Measurements from ENCODE around the gene NME7.
"Not testable (repeated sequence)": the region's sequence is repeated elsewhere in the genome, so short reads cannot be mapped to it uniquely, and the experiment has no call there.

NME7 gene

GRCh38 chr1:169367686-169368405 is at the start of gene NME7, which contains the start of gene BLZF1:
NME7 (minus strand) TSS chr1:169367797; CDS start chr1:169367710, 87 bp downstream.
BLZF1 (plus strand) TSS chr1:169368195; CDS start chr1:169369523, 1,328 bp downstream.
- peak; percentile 97 for DNase-seq (ENCODE audit: low spot score)

DNA sequence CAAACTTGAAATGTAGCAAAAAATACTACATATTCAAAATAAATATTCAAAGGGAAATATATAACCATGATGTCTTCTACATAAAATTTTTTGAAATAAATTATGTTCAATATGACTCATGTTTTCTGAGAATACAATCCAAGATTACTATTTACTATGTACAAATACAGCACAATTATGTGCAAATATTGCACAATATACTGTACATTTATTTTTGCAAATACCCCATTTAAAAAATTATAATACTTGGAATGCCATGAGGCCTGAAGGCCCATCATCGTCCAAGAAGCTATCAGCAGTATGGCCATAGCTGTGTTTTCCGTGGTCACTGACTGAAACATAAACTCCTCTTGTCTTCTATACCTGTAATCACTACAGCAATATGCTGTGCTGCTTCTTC is 47.4 kb upstream of the NME7 start:
- DNase-seq (ENCODE audit: low spot score) = no peak

GRCh38 chr1:169408340-169408739 is 40.7 kb upstream of the NME7 start:
- DNase-seq (ENCODE audit: low spot score) = not testable (repeated sequence)

- not testable (repeated sequence) for DNase-seq (ENCODE audit: low spot score)
Observed at GRCh38 chr1:169402578-169402977, 35.0 kb upstream of the NME7 start.

GRCh38 chr1:169395955-169396354 is 28.4 kb upstream of the NME7 start:
- no peak for DNase-seq (ENCODE audit: low spot score)

DNA sequence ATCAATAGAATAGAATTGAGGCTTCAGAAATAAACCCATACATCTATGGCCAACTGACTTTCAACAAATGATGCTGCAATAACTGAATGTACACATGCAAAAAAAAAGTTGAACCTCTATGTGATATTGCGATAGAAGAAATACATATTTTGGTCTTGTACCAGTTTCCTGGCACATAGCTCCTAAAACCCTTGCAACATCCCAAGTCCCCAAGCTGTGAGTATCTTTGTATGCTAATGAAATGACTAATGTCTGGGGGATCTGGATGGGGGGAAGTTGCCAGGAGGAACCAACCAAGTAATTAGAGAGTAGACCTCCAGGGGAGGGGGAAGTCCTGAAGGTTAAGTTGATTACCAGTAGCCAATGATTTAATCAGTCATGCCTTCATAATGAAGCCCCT is 24.8 kb upstream of the NME7 start:
- no peak for DNase-seq (ENCODE audit: low spot score)

DNA sequence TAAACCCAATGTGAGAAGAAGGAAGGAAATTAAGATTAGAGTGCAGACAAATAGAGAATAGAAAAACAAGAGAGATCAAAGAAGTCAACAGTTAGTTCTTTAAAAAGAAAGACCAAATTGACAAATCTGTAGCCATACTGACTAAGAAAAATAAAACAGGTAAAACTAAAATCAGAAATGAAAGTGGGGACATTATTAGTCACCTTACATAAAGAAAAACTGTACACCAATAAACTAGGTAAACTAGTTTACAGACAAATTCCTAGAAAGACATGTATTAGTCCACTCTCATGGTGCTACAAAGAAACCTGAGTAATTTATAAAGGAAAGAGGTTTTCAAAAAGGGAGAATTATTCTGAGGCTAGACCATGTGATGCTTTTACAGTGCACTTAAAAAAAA is 22.7 kb upstream of the NME7 start:
- DNase-seq (ENCODE audit: low spot score) = no peak

DNA sequence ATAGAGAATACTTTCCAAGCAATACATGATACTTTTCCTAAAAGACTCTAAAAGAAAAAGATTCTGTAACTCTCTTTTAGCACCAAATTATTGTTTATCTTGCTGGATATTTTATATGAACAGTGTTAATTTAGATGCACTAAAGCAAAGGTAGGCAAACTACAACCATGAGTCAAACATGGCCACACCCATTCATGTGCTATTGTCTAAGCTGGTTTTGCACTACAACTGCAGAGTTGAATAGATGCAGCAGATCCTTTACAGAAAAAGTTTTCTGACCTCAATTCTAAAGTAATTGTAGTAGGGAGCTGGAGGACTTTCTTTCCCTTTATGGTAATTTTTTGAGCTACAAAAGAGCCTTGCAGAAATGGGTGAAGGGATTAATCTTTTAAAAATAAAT is 19.8 kb upstream of the NME7 start:
- DNase-seq (ENCODE audit: low spot score) = no peak

GRCh38 chr1:169383449-169383848 is 15.9 kb upstream of the NME7 start:
- DNase-seq (ENCODE audit: low spot score) = no peak

DNA sequence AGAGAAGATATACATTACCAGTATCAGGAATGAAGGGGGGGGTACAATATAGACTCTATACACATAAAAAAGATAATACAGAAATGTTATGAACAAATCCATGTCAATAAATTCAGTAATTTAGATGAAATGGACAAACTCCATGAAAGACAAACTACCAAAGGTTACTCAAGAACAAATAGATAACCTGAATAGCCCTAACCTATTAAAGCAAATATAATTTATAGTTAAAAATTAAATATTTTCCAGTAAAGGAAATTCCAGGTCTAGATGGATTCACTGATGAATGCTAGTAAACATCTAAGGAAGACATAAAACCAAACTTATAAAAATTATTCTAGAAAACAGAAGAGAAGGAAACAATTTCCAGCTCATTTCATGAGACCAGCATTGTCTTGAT is 13.6 kb upstream of the NME7 start:
- DNase-seq (ENCODE audit: low spot score) = no peak

GRCh38 chr1:169371404-169371803 is 3.8 kb upstream of the NME7 start:
- peak; percentile 7 for DNase-seq (ENCODE audit: low spot score)

- DNase-seq (ENCODE audit: low spot score) = peak; percentile 48
Observed at GRCh38 chr1:169368406-169368769, 791 bp upstream of the NME7 start.

DNA sequence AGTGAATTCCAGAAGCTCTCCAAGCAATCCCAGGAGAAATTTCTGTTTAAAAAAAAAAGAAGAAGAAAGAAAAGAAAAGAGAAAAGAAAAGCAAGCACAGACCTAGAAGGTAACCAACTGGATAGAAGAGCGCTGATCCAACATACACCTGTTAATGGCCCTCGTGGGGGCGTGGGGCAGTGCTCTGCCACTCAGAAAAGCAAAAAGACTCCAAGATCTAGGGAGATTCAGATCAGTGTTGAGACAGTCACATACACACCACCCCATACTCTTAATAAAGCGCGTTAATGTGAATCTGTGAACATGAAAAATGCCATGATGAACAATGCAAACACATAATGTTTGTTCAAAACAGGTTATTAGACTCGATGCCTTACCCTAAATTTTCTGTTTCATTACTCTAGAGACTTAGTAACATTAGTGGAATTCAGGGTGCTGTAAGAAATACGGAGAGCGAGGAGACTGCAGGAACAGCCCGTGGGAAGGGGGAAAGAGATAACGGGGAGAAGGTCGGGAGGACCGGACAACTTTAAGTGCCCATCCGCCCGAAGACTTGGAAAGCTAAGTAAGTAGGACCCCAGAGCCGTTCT is 406 bp downstream of the NME7 start:
- DNase-seq (ENCODE audit: low spot score) = no peak

DNA sequence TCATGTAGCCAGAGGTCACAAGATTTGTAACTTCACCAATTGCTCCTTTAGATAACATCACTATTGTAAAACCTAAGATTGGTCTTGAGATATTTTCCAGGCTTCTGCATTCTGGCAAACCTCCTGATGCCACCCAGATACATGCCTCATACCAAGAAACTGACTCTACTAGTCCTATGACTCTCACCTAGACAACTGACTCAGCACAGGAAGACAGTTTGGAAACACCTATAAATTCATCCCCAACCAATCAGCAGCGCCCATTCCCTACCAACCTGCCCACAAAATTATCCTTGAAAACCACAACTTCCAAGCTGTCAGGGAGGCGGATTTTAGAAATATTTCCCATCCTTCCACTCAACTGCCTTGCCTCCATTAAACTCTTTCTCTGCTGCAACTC is 2.6 kb downstream of the NME7 start:
- no peak for DNase-seq (ENCODE audit: low spot score)

DNA sequence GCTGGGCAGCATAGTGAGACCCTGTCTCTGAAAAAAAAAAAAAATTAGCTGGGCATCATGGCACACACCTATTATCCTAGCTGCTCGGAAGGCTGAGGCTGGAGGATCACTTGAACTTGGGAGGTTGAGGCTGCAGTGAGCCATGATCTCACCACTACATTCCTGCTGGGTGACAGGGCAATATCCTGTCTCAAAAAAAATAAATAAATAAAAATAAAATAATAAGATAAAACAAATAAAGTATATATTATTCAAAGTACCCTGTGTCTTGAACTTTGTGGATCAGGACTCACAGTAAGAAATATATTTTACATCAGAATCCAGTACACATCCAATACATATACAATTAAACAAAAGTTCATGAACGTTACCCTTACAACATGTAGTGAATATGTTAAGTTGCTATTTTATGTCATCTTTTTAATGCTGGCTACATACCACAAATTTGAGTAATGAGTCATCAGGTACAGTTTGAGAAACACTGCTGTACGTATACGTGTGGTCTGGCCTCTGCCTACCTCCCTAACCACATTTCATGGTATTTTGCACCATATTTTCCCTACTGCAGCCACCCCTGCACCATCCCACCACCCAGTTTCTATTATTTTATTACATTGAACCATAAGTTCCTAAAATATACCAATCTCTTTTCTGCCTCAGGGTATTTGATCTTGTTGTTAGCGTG is 4.4 kb downstream of the NME7 start:
- DNase-seq (ENCODE audit: low spot score) = no peak

DNA sequence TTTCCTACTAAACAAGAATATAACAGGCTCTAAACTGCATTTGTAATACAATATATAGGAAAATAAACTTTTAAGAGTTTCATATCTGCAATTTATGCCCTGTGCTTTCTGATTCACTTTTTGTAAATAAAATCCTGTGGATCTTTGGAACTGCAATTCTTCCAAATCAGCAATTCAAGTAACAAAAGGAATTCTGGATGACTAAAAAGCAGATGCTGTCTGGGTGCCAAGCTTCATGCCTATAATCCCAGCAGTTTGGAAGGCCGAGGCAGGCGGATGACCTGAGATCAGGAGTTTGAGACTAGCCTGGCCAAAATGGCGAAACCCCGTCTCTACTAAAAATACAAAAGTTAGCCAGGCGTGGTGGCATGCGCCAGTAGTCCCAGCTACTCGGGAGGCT is 6.3 kb downstream of the NME7 start:
- DNase-seq (ENCODE audit: low spot score) = no peak

GRCh38 chr1:169360415-169360814 is 7.2 kb downstream of the NME7 start:
- DNase-seq (ENCODE audit: low spot score) = no peak

DNA sequence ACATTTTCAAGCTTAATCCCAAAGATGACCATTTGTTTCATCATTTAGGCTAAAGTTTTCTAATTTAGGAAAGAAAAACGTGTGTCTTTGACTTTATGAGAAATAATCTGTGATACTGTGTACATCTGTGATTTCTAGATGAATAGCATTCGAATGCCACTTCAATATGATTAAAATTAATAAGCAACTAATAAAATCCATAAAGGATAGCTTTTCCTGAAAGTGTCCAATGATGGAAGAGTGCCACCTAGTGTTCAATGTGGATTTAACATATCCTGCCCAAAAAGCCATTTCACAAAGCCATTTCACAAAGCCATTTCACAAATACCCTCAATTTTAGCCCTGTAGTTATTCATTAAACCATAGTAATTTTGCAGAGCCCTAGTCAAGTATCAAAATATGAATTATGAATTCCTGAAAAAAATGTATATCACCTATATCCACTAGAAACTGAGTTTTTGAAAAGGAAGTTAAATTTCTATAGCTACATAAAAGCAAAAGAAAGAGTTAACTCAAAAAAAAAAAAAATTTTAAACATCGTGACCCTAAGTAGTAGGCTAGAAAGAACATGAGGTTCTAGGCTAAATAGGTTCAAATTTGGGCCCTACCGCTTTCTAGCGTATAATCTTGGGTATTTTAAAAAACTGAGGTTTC is 19.1 kb downstream of the NME7 start:
- DNase-seq (ENCODE audit: low spot score) = peak; percentile 80

GRCh38 chr1:169347688-169348382 is 19.8 kb downstream of the NME7 start:
- DNase-seq (ENCODE audit: low spot score) = no peak

GRCh38 chr1:169346036-169346589 is 21.5 kb downstream of the NME7 start:
- DNase-seq (ENCODE audit: low spot score) = no peak

- no peak for DNase-seq (ENCODE audit: low spot score)
Observed at GRCh38 chr1:169345511-169345910, 22.1 kb downstream of the NME7 start.

- DNase-seq (ENCODE audit: low spot score) = not testable (repeated sequence)
Observed at GRCh38 chr1:169342096-169342495, 25.5 kb downstream of the NME7 start.
